GM18870 (cell line): ENCODE measurements around the gene TSPO.
"Not testable (repeated sequence)": the region's sequence is repeated elsewhere in the genome, so short reads cannot be mapped to it uniquely, and the experiment has no call there.

ENCODE experiments used
- ATAC-seq: cut with Tn5 transposase; IDR thresholded peaks from one replicate; pipeline ENCODE4 v1.9.1; 2021; ENCODE audit warnings: moderate library complexity; ENCODE audit not compliant: unreplicated experiment

The TSPO gene

DNA sequence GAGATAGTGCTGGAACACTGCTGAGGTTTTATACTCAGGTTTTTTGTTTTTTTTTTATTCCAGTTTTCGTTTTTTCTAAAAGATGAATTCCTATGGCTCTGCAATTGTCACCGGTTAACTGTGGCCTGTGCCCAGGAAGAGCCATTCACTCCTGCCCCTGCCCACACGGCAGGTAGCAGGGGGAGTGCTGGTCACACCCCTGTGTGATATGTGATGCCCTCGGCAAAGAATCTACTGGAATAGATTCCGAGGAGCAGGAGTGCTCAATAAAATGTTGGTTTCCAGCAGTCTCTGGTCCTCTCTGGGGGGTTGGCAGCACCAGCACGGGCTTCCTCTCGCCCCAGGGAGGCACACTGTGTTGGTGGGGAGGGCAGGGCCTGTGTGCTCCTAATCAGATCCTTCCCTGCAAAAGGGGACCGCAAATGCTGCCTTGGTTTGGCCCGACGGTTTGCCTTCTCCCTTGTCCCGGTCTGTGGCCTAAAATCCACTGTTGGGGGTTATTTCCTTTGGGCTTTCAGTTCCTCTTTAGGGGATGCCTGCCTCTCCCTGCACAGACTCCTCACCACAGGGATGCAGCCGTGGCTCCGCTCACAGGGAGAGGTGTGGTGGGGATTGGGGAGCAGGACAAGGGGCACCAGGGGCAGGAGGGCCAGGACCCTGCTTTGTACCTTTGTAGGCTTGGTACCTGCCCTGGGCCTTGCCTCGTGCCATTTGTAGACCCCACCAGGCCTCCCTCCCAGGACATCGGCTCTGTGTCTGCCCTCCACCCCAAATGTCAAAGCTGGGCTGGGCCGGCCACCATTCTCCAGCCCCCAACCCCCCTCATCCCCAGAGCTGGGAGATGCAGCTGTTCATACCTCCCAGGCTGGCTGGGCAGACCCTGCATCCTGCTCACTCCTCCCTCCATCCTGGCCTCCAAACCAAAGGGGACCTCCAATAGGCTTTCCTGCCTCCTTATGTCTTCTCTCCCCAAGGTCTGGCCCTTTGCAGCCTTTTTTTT lies 21.6 kb upstream of the TSPO start:
- no peak for ATAC-seq

DNA sequence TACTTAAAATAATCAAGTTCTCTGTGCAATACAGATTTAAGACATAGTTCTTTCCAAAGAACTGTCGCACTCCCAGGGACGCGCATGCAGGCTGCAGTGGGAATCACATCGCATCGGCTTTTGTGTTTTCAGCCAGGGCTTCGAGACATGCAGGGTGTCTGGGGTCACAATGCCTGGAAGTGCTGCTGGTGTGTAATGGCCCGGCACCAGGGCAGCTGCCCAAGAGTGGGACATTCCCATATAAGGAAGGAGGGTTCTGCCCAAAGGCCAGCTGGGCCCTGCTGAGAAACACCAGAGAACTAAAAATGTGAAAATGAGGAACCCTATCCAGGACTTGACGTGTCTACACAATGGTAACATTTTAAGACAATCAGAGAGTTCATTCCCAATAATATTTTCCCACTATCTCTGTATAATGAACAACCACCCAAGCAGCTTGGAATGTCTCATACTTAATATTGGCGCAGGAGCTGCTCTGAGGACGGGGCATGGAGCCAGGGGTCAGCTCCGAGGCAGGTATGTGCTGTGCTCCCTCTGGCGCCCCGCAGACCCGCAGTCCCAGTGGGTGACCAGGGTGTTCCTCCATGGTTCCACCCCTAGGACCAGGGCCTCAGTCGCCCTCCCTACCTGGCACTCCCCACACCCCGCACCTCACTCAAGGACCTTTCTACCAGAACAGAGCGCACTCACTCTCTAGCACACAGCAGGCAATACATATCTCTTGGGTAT lies 19.4 kb upstream of the TSPO start:
- ATAC-seq = no peak

DNA sequence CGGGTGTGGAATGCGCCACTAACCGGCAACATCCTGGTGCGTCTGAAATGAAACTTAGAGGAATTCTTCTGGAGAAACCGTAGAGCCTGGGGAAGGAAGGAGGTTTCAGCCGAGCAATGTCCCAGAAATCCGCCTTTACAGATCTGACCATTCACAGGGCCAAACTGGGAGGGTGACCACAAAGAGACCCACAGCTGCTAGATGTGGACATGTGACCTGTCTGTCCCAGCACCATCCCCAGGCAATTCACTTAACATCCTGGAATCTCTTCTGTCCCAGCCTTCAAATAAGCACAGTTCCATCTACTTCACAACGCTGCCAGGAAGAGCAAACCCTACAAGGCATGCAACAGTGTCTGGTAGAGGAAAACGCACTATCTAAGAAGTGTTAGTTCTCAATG lies 18.0 kb upstream of the TSPO start:
- no peak for ATAC-seq

DNA sequence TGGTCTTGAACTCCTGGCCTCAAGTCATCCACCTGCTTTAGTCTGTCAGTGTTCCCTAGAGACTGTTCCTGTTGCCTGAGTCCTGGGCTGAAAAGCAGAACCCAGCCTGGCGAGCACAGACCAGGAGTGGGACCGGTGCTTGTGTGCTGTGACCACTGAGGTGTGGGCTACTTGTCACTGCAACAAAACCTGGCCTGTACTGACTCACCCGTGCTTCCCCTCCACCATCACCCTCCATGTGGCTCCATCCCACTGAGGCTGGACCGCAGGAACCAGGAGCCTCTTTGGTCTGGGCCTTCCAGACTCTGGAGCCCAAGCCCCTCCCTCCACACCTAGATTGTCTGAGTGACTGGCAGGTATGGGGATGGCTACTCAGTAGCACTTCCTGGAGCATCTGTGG lies 16.8 kb upstream of the TSPO start:
- no peak for ATAC-seq

DNA sequence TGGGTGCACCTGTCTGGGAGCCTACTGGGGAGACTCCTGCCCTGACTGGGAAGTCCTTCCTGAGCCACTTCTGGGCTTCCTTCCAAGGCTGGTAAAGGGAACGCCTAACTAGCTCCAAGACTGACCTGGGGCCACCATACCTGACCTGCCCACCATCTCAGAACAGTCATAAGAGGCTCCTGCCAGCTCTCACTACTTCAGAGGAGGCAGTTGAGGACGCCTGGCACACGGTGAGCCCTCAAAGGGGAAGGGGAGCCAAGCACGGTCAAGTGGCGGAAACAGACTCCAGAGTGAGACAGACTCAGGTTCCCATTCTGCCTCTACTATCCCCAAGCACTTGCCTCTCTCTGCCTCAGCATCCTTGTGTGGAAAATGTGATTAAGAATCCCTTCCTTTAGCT lies 15.8 kb upstream of the TSPO start:
- ATAC-seq = no peak

DNA sequence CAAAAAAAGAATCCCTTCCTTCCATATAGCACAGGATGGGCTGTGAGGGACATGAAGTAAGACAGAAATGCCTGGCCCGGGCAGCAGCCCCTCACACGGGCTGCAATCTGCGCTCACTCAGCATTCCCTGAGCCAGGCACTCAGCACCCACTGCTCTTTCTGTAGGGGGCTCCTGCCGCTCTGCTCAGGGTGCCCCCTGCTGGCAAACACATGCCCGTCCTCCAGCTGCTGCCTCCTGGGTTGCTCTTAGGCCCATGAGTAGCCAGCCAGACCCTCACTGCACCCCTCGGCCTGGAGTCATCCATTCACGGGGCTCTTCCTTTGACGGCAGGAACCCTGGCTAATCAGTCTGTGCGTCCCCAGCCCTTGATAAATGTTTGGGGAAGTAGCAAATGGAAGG lies 15.1 kb upstream of the TSPO start:
- ATAC-seq = no peak

DNA sequence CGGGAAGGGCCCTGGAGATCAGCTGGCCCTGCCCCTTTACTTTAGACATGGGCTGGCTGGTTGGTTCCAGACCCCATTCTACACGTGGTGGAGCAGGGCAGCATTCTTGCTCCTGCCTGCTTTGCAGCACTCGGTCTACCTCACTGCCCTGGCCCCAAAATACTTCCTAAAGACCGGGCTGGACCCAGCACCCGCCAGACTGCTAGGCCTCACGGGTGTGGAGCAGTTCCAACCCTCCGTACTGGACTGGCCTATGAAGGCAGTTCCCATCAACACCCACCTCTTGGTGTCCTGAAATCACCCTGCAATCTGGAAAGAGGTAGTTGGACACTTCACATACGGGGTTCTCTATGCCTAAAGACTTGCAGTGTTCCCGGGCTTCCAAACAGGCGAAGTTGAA lies 14.6 kb upstream of the TSPO start:
- no peak for ATAC-seq

DNA sequence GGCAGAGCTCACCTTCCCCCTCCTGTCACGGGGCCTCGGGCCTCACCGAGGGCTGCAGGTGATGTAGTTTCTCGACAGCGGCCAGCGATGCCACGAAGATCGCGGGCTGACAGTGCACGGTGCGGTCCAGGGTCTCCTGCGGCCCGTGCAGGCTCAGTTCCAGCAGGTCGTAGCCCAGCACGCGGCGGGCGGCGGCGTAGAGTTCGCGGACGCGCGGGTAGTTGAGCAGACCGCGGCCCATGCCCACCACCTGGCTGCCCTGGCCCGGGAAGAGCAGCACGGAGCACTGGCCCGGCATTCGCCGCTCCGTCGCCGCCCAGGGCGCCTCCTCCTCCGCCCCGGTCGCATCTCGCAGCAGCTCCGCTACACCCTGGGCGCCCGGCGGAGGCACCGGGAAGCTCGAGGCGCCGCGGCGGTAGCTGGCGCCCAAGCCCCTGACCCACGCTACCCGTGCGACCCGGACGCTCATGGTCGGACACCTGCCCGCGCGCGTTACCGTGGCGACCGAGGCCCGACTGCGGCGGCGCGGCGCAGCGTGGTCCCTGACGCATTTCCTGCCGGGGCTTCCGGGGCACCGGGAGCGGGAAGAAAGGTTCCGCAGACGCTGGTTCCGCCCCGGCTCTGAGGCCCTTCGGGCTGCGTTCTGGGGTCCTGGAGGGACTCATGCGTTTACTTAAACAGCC lies 8.3 kb upstream of the TSPO start, which contains the start of gene MCAT:
Gene MCAT (minus strand): TSS at position 519 of the 683 bp plus-strand sequence. CDS start 50 bp downstream, at position 469.
- peak; percentile 39 for ATAC-seq

DNA sequence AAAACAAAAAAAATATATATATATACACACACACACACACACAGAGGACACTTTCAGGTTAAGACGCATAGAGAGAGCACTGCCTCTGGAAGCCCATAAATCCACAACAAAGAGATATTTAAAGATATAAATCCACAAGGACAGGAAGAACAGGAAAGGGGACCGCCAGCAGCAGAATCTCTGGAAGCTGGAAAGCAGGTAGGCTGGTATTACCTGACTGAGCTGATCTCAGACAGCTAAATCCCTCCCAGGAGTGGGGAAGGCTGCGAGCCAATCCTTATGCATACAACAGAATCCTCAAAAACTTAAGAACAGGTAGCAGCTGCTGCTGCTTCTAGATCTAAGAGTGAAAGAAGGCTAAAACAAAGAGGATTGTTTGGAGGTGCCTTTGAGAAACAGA lies 6.4 kb upstream of the TSPO start:
- no peak for ATAC-seq

DNA sequence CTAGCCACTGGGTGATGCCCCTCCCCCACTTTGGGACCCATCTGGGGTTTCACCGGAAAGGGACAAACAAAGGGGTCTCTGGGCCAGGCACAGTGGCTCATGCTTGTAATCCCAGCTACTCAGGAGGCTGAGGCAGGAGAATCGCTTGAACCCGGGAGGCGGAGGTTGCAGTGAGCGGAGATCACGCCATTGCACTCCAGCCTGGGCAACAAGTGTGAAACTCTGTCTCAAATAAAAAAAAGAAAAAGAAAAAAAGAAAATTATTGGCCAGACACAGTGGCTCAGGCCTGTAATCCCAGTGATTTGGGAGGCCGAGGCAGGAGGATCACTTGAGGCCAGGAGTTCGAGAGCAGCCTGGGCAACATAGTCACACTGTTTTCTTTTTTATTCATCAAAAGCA lies 6.0 kb upstream of the TSPO start:
- ATAC-seq = not testable (repeated sequence)

DNA sequence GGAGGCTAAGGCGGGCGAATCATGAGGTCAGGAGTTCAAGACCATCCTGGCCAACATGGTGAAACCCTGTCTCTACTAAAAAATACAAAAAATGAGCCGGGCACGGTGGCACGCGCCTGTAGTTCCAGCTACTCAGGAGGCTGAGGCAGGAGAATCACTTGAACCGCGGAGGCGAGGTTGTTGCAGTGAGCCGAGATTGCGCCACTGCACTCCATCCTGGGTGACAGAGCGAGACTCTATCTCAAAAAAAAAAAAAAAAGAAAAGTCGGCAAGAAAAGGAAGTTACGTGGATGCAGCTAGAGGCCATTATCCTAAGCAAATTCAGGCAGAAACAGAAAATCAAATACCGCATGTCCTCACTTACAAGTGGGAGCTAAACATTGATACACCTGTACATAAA lies 5.0 kb upstream of the TSPO start:
- ATAC-seq = not testable (repeated sequence)

DNA sequence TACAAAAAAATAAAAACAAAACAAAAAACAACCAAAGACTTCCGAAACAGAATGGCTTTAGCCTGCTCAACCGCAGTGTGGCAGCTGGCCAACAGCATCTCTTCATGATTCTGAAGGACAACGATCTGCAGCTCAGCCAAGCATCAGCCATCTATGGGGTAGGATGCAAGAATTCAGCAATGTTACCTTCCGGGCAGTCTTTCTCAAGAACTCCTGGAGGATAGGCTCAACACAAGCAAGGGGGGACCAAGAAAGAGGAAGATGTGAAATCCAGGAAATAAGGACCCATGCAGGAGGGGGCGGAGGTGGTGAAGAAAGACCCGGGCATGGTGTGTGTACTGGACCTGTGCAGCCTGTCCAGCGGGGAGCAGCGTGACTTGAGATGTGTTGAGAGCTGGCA lies 3.5 kb upstream of the TSPO start:
- ATAC-seq = no peak

DNA sequence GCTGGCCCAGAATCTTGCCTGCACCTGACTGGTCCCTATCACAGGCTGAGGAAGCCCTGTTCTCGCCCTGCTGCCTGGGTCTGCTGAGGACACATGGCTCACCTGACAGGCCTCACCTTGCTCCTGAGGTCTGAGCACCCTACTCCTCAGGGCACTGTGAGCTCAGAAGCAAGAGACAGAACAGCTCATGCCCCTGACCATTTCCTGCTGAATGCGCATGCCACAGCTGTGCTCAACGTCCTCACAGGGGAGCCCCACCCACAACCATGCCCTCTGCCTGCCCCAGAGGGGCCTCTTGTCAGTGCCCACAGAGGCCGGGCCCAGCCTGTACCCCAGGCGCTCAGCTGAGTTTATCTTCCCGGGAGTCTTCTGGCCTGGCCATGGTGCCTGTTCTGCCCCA lies 2.8 kb upstream of the TSPO start:
- ATAC-seq = no peak

DNA sequence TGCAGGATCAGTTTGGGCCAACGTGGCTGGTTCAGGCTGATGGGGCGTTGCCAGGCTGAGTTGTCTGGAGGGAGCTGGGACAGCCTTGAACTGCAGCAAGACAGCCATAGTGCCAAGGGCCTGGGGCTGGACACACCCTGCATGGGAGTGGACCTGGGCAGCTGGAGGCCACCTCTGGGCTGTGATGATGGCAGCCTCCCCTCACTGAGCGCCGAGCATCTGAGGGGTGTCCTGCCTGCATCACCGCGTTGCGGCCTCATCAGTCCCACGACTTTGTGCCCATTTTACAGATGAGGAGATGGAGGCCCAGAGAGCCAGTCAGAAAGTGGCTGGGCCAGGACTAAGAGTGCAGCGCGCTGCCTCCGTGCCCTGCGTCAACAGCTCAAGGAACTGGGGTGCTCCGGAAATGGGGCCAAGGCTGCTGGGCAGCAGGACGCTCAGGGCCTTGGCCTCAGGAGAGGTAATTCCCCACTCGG lies 590 bp upstream of the TSPO start:
- no peak for ATAC-seq

DNA sequence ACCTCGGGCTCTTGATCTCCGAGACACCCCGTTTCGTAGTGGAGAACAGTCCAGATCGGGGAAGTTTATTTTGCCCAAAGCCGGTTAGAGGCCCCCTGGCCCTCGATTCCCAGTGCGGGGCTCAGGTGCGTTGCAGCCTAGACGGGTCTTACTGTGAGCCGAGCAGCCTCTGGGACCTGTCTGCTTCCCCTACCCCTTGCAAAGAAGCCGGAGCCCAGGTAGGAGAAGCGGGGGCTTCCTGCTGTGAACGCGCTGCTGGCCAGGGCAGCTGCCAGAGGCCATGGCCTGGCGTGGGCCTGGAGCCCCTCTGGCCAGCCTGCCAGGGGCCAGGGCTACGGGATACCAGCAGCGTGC lies 621 bp downstream of the TSPO start:
- no peak for ATAC-seq

DNA sequence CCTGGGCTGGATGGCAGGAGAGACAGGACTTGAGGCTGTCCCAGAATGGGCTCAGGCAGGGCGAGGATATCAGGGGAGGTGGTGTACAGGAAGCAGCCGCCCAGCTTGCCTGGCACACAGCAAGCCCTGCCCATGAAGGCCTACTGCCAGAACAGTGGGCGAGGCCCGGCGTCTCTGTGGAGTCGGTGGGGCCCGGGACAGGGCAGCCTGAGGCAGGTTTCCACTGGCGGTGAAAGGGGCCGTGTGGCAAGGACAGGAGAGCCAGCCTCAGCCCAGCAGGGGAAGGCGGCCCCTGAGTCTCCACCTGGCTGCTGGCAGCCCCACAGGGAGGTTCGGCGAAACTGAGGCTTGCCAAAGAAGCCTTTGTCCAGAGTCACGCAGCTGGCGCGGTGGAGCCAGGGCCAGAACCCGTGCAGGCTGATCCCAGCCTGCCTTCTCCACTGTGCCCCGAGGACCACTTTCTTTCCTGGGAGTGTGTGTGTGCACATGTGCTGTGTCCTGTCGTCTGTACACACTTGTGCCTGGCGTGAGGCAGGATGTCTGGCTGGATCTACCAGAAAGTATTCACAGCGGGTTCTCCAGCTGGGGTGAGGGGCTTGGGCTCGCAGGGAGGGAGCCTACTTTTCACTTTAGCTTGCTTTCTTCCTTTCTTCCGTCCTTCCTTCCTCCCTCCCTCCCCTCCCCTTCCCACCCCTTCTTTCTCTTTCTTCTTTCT lies 1.2 kb downstream of the TSPO start:
- ATAC-seq = no peak

DNA sequence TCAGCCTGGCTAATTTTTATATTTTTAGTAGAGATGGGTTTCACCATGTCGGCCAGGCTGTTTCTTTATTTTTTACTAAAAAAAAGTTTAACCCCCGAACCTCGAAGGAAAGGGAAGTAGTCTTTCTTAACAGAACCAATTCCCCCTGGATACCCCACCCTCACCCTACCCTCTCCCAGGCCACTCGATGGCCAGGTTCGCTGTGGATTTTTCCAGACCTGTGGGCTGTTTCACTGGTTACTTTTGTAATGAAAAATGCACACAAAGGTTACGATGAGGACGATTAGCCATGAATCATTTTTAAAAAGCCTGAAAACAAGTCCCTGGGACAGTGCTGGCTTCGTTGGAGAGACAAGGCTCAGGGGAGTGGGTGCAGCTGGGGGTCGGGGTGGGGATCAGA lies 2.5 kb downstream of the TSPO start:
- ATAC-seq = no peak

DNA sequence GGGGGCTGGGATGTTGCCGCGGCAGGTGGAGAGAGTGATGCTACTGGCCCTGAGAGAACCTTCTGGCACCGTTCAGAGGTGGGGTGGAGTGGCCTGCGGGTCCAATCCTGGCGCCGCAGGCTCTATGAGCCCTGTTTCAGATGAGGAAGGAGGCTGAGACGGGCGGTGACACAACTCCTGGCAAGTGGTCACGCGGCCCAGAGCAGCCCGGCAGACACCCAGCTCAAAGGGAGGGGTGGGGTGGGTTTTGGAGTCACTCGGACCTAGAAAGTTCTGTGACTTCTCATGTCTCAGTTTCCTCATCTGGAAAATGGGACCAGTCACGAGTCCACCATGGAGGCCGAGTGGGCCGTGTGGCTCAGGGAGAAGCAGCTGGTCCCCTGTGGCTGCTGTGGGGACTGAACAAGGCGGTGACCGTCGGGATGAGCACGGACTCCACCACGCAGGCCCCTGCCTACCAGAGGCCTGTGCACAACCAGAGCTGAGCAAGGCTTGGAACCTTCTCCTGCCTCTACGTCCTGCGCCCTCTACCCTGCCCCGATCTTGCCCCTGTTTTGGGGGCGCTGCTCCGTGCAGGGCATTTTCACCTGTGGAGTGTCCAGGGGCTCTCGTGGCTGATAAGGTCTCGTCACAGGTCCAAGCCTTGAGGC lies 3.7 kb downstream of the TSPO start:
- ATAC-seq = no peak

DNA sequence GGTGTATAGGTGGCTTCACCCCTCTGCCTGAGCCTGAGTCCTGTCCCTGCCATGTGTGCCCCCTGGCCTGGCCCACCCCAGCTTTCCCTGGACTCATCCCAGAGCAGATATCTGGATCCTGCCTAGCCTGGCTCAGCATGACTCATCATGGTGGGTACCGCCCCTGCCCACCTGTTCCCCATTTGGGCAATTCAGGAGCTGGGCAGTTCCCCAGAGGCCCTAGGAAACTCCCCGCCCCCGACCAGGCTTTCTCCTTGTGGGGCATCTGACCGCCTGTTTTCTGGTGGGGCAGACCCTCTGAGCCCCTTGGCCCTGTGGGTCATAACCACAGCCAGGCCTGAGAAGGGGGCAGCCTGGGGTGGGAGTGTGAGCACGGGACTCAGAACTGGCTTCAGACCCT lies 4.4 kb downstream of the TSPO start:
- ATAC-seq = no peak

DNA sequence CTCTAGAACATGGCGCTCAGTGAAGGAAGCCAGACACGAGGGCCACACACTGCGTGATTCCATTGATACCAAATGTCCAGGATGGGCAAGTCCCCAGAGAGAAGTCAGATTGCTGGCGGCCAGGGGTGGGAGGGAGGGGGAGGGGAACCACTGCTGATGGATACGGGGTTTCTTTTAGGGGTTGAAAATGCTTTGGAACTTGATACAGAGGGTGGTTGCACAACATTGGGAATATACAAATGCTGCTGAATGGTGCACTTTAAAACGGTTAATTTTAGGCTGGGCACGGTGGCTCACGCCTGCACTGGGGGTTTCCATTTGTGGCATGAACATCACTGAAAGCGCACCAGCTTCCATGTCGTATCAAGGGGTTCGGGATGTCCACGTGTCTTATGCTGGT lies 5.1 kb downstream of the TSPO start:
- ATAC-seq = no peak
